Trophoblast cell (in vitro differentiated cells and primary cell): Measurements from ENCODE around the gene SIL1.

Experiments
- DNase-seq, 2 donors: peaks; one replicate each; pipeline ENCODE4 v3.0.0-alpha.2; 2016
- H2AFZ ChIP-seq: 2 replicates; pipeline ENCODE4 v1.6.1; 2013; ENCODE audit warnings: low read length, moderate library complexity, mild to moderate bottlenecking; ENCODE audit not compliant: insufficient read depth, poor library complexity
- H2AK5ac ChIP-seq: 2 replicates; pipeline ENCODE4 v1.6.1; 2013; ENCODE audit warnings: mild to moderate bottlenecking, low read length
- H2BK120ac ChIP-seq: 2 replicates; pipeline ENCODE4 v1.6.1; 2013; ENCODE audit warnings: low read length, mild to moderate bottlenecking, moderate library complexity; ENCODE audit not compliant: insufficient read depth, poor library complexity
- H2BK12ac ChIP-seq: 2 replicates; pipeline ENCODE4 v1.6.1; 2013; ENCODE audit warnings: mild to moderate bottlenecking, low read length, moderate library complexity
- H2BK5ac ChIP-seq: 2 replicates; pipeline ENCODE4 v1.6.1; 2013; ENCODE audit warnings: low read length, low read depth, moderate library complexity, mild to moderate bottlenecking; ENCODE audit not compliant: poor library complexity
- H3K14ac ChIP-seq: 2 replicates; pipeline ENCODE4 v1.6.1; 2013; ENCODE audit warnings: mild to moderate bottlenecking, low read length
- H3K18ac ChIP-seq: 2 replicates; pipeline ENCODE4 v1.6.1; 2013; ENCODE audit warnings: mild to moderate bottlenecking, low read length
- H3K23ac ChIP-seq: 2 replicates; pipeline ENCODE4 v1.6.1; 2013; ENCODE audit warnings: low read length
- H3K27ac ChIP-seq: 2 replicates; pipeline ENCODE4 v1.5.1; 2013; ENCODE audit warnings: low read depth, mild to moderate bottlenecking, inconsistent platforms, low read length, moderate library complexity
- H3K27me3 ChIP-seq: 2 replicates; pipeline ENCODE4 v1.6.1; 2013; ENCODE audit warnings: inconsistent platforms, mild to moderate bottlenecking, low read length, moderate library complexity; ENCODE audit not compliant: insufficient read depth
- H3K36me3 ChIP-seq, 2 experiments: 1 replicate in 1 of 2; 2 replicates in 1 of 2; pipeline ENCODE4 v1.6.1; 2013; ENCODE audit warnings: low read length in 2 of 2, mild to moderate bottlenecking in 2 of 2, moderate library complexity in 1 of 2; ENCODE audit not compliant: insufficient read depth in 2 of 2, control insufficient read depth in 1 of 2
- H3K4ac ChIP-seq: 2 replicates; pipeline ENCODE4 v1.6.1; 2013; ENCODE audit warnings: low read depth, mild to moderate bottlenecking, low read length, moderate library complexity
- H3K4me1 ChIP-seq, 2 experiments: 1 replicate in 1 of 2; 2 replicates in 1 of 2; pipeline ENCODE4 v1.6.1; 2013; ENCODE audit warnings: low read length in 2 of 2, mild to moderate bottlenecking in 2 of 2, moderate library complexity in 1 of 2; ENCODE audit not compliant: insufficient read depth in 2 of 2, control insufficient read depth in 1 of 2
- H3K4me2 ChIP-seq: 2 replicates; pipeline ENCODE4 v1.6.1; 2013; ENCODE audit warnings: inconsistent platforms, mild to moderate bottlenecking, low read length, moderate library complexity
- H3K4me3 ChIP-seq: 2 replicates; pipeline ENCODE4 v1.5.1; 2013; ENCODE audit warnings: mild to moderate bottlenecking, low read depth, low read length, inconsistent platforms
- H3K79me1 ChIP-seq: one replicate; pipeline ENCODE4 v1.6.1; 2013; ENCODE audit warnings: low read length
- H3K79me2 ChIP-seq: 2 replicates; pipeline ENCODE4 v1.6.1; 2013; ENCODE audit warnings: low read length, mild to moderate bottlenecking; ENCODE audit not compliant: control insufficient read depth, insufficient read depth, poor library complexity
- H3K9ac ChIP-seq: 2 replicates; pipeline ENCODE4 v1.6.1; 2013; ENCODE audit warnings: mild to moderate bottlenecking, low read length
- H3K9me3 ChIP-seq: 2 replicates; pipeline ENCODE4 v1.6.1; 2013; ENCODE audit warnings: low read depth, mild to moderate bottlenecking, control low read depth, inconsistent platforms, low read length; ENCODE audit not compliant: insufficient read depth
- H4K12ac ChIP-seq: 2 replicates; pipeline ENCODE4 v1.6.1; 2013; ENCODE audit warnings: low read depth, mild to moderate bottlenecking, low read length, moderate library complexity
- H4K8ac ChIP-seq: 2 replicates; pipeline ENCODE4 v1.6.1; 2013; ENCODE audit warnings: low read depth, mild to moderate bottlenecking, low read length, moderate library complexity
- H4K91ac ChIP-seq: one replicate; pipeline ENCODE4 v1.6.1; 2013; ENCODE audit warnings: low read depth, mild to moderate bottlenecking, low read length, moderate library complexity
- WGBS: extraction: QIAGEN DNeasy Blood & Tissue Kit; methylation state at CpG from one replicate; pipeline ENCODE4 v1.1.7; 2013; ENCODE audit warnings: missing lambda C conversion rate; ENCODE audit not compliant: insufficient read length, insufficient coverage; ENCODE audit errors: extremely low coverage; 5-methylcytosine and 5-hydroxymethylcytosine counted together

Gene SIL1

DNA sequence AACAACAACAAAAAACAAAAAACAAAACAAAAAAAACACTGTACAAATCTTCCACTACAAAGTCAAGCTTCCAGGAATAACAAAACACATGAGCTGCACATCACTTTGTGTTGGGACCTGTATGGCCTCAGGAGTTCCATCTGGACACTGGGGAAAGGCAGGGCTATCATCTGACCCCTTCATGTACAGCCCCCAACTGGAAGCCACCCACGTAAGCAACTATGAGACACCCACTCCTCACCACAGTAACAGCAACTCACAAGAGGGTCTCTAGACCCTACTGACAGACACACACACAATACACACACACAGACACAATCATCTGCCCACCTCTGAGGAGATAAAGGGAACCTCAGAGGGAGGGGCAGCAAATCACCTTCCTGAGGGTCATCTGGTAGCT, 241.4 kb downstream of the SIL1 start:
- Histone ChIP-seq H3K9ac (no peak overlapping the region), H3K23ac (no peak overlapping the region), H3K9me3 (no peaks in the 10 kb centered on the region), H4K12ac (no peak overlapping the region), H2AK5ac (no peak overlapping the region), H3K27ac (no peak overlapping the region), H3K4me1 (peaks cover 0 to 3% of the 10 kb centered on the region in 2 experiments), H3K4ac (no peak overlapping the region), H3K79me2 (no peaks in the 10 kb centered on the region), H3K18ac (no peak overlapping the region), H4K8ac (no peak overlapping the region), H3K4me3 (no peak overlapping the region), H3K79me1 (no peaks in the 10 kb centered on the region), H4K91ac (no peak overlapping the region), H3K4me2 (no peak overlapping the region), H2BK120ac (no peak overlapping the region), H3K27me3 (no peaks in the 10 kb centered on the region), H2AFZ (no peak overlapping the region), H3K36me3 (no peaks in the 10 kb centered on the region), H2BK12ac (no peak overlapping the region), H2BK5ac (no peak overlapping the region), H3K14ac (no peak overlapping the region)
- WGBS, result no CpG with 5 or more reads among the region's 1 CpG
- no peak for DNase-seq

DNA sequence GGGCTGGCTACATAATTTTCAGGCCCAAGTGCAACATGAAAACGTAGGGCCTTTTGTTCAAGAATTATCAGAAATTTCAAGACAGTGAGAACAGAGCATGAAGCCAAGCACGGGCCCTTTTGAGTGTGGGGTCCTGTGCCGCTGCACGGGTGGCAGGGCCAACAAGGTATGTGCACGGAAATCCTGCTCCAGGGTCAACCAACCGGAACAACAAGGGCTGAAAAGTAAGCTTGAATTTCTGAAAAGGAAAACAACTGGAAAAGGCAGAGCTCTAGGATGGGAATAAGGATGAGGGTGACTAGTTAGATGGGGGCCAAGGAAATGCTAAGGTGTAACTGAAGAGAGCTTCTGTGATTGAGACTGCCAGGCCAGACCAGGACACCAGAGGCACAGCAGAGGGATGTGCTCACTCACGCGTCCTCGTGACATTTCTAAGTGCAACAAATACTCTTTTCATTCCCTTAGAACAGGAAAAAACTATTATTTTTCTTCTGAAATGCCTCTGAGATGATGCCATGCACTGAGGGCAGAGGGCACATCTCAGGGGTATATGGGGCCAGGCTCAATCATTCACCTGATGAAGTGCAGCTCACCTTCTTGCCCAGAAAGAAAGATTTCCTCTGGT, 242.4 kb downstream of the SIL1 start:
- DNase-seq, result no peak
- H3K27me3 ChIP-seq, result no peaks in the 10 kb centered on the region
- H2AFZ ChIP-seq, result no peak overlapping the region
- H3K4me3 ChIP-seq, result no peak overlapping the region
- no peak overlapping the region for H3K14ac ChIP-seq
- no peak overlapping the region for H4K12ac ChIP-seq
- no peak overlapping the region for H4K91ac ChIP-seq
- H3K4me1 ChIP-seq, result peaks cover 0 to 3% of the 10 kb centered on the region in 2 experiments
- H3K4ac ChIP-seq, result no peak overlapping the region
- no peak overlapping the region for H3K23ac ChIP-seq
- no CpG with 5 or more reads among the region's 9 CpGs for WGBS
- H3K18ac ChIP-seq, result no peak overlapping the region
- H3K9me3 ChIP-seq, result no peaks in the 10 kb centered on the region
- no peak overlapping the region for H2BK120ac ChIP-seq
- no peak overlapping the region for H3K9ac ChIP-seq
- H2BK5ac ChIP-seq, result no peak overlapping the region
- no peak overlapping the region for H3K27ac ChIP-seq
- no peak overlapping the region for H4K8ac ChIP-seq
- H2BK12ac ChIP-seq, result no peak overlapping the region
- H3K4me2 ChIP-seq, result no peak overlapping the region
- H3K79me2 ChIP-seq, result no peaks in the 10 kb centered on the region
- H3K79me1 ChIP-seq, result no peaks in the 10 kb centered on the region
- no peaks in the 10 kb centered on the region for H3K36me3 ChIP-seq
- H2AK5ac ChIP-seq, result no peak overlapping the region

GRCh38 chr5:138955013-138955660, 243.0 kb downstream of the SIL1 start:
- Histone ChIP-seq H3K27me3 (no peaks in the 10 kb centered on the region), H2BK5ac (no peak overlapping the region), H3K4me1 (peaks cover 0 to 3% of the 10 kb centered on the region in 2 experiments), H4K12ac (no peak overlapping the region), H2AFZ (no peak overlapping the region), H2BK120ac (no peak overlapping the region), H3K18ac (no peak overlapping the region), H4K91ac (no peak overlapping the region), H3K9me3 (no peaks in the 10 kb centered on the region), H4K8ac (no peak overlapping the region), H3K23ac (no peak overlapping the region), H3K27ac (no peak overlapping the region), H2AK5ac (no peak overlapping the region), H3K9ac (no peak overlapping the region), H3K36me3 (no peaks in the 10 kb centered on the region), H3K79me2 (no peaks in the 10 kb centered on the region), H3K14ac (no peak overlapping the region), H3K4me3 (no peak overlapping the region), H3K4me2 (no peak overlapping the region), H3K4ac (no peak overlapping the region), H3K79me1 (no peaks in the 10 kb centered on the region), H2BK12ac (no peak overlapping the region)
- no peak for DNase-seq
- WGBS, result no CpG with 5 or more reads among the region's 12 CpGs

DNA sequence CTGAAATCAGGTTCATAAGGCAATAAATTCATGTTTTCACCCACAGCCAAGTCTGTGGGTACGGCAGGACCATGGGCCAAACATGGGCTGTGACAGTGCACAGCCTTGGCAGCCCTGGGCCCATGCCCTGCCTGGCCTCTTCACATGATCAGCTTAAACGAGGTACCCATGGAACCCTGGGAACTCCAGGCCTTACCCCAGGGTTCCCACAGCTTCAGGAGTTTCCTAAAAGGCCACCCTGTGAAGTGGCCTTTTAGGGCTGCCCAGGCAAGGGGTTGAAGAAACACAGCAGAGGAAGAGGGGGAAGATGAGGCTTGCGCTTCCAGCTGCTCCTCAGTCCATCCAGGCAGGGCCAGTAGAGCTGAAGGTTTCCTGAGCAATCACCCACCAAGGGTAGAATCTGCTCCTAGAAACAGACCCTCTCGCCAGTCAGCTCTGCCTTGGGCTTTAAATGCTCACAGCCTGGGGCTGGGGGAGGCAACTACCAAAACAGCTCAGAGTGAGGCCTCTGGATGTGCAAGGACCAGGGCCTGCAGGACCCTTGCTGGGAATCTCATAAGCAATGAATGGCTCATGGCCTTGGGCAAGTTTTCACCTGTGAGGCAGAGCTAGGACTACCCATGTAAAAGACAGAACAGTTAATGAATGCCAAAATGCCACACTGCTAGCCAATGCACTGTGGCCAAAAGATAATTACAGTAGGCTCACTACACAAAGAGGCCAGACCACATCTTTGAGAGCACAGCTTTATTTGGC, 243.7 kb downstream of the SIL1 start:
- peaks cover 0 to 3% of the 10 kb centered on the region in 2 experiments for H3K4me1 ChIP-seq
- no peaks in the 10 kb centered on the region for H3K79me2 ChIP-seq
- DNase-seq, result no peak
- H2BK12ac ChIP-seq, result no peak overlapping the region
- H3K4me3 ChIP-seq, result no peak overlapping the region
- WGBS, result no CpG with 5 or more reads among the region's 4 CpGs
- no peaks in the 10 kb centered on the region for H3K36me3 ChIP-seq
- no peak overlapping the region for H3K9ac ChIP-seq
- no peak overlapping the region for H3K18ac ChIP-seq
- no peak overlapping the region for H3K4me2 ChIP-seq
- no peak overlapping the region for H2AK5ac ChIP-seq
- no peak overlapping the region for H2BK5ac ChIP-seq
- H3K9me3 ChIP-seq, result no peaks in the 10 kb centered on the region
- no peak overlapping the region for H3K27ac ChIP-seq
- no peak overlapping the region for H3K4ac ChIP-seq
- H3K79me1 ChIP-seq, result no peaks in the 10 kb centered on the region
- H4K12ac ChIP-seq, result no peak overlapping the region
- H4K8ac ChIP-seq, result no peak overlapping the region
- no peak overlapping the region for H4K91ac ChIP-seq
- H2AFZ ChIP-seq, result no peak overlapping the region
- H3K23ac ChIP-seq, result no peak overlapping the region
- no peaks in the 10 kb centered on the region for H3K27me3 ChIP-seq
- no peak overlapping the region for H2BK120ac ChIP-seq
- H3K14ac ChIP-seq, result no peak overlapping the region
